Neural cell (in vitro differentiated cells): ENCODE results near the gene TRPT1. TPM values are rescaled to one million over a fixed set of nuclear protein-coding genes. Genes with fewer than 3 reads are reported as not detected.

Source experiments
- H2AFZ ChIP-seq: fragments of 200-600, 300-800 bp; sonication (generic), shearing (Covaris generic); 2 replicates; pipeline ENCODE4 v1.6.0; 2014; ENCODE audit warnings: low read depth, mild to moderate bottlenecking, antibody characterized with exemption, low read length, moderate library complexity
- H3F3A ChIP-seq: fragments of 200-600 bp; shearing (Covaris generic); 2 replicates; pipeline ENCODE4 v1.6.1; 2016; ENCODE audit warnings: mild to moderate bottlenecking, moderate library complexity, mixed read lengths, antibody characterized with exemption, low read length; ENCODE audit not compliant: insufficient read depth, poor library complexity, severe bottlenecking
- H3K27ac ChIP-seq: fragments of 200-600, 300-800 bp; sonication (generic), shearing (Covaris generic); 2 replicates; pipeline ENCODE4 v1.5.1; 2014; ENCODE audit warnings: mild to moderate bottlenecking, low read length, moderate library complexity
- H3K27me3 ChIP-seq: fragments of 300-800, 200-600 bp; sonication (generic), shearing (Covaris generic); 2 replicates; pipeline ENCODE4 v1.6.0; 2014; ENCODE audit warnings: mild to moderate bottlenecking, low read depth, low read length, moderate library complexity; ENCODE audit not compliant: insufficient read depth
- H3K36me3 ChIP-seq: fragments of 300-800, 200-600 bp; sonication (generic), shearing (Covaris generic); 2 replicates; pipeline ENCODE4 v1.5.1; 2014; ENCODE audit warnings: mild to moderate bottlenecking, antibody characterized with exemption, low read length, moderate library complexity; ENCODE audit not compliant: insufficient read depth
- H3K4me2 ChIP-seq: fragments of 300-800, 200-600 bp; sonication (generic), shearing (Covaris generic); 2 replicates; pipeline ENCODE4 v1.6.0; 2014; ENCODE audit warnings: mild to moderate bottlenecking, low read length
- H3K4me3 ChIP-seq: fragments of 300-800, 200-600 bp; sonication (generic), shearing (Covaris generic); 2 replicates; pipeline ENCODE4 v1.5.1; 2014; ENCODE audit warnings: mild to moderate bottlenecking, low read length, moderate library complexity
- H3K79me2 ChIP-seq: fragments of 200-600 bp; shearing (Covaris generic); replicated peaks from 2 replicates; pipeline ENCODE4 v1.6.0; 2014; ENCODE audit warnings: mild to moderate bottlenecking, low read length, moderate library complexity; ENCODE audit not compliant: insufficient read depth
- H3K9ac ChIP-seq: fragments of 300-800, 200-600 bp; sonication (generic), shearing (Covaris generic); 2 replicates; pipeline ENCODE4 v1.6.1; 2016; ENCODE audit warnings: mild to moderate bottlenecking, low read length, mixed read lengths
- H3K9me2 ChIP-seq: fragments of 200-600 bp; shearing (Covaris generic); 2 replicates; pipeline ENCODE4 v1.6.1; 2016; ENCODE audit warnings: mild to moderate bottlenecking, low read length, mixed read lengths; ENCODE audit not compliant: insufficient read depth
- H3K9me3 ChIP-seq: fragments of 200-600, 300-800 bp; sonication (generic), shearing (Covaris generic); 2 replicates; pipeline ENCODE4 v1.6.1; 2016; ENCODE audit warnings: mild to moderate bottlenecking, mixed run types, low read length, moderate library complexity, mixed read lengths
- H4K20me1 ChIP-seq: fragments of 200-600 bp; shearing (Covaris generic); 2 replicates; pipeline ENCODE4 v1.6.1; 2016; ENCODE audit warnings: mild to moderate bottlenecking, mixed run types; ENCODE audit not compliant: insufficient read depth
- EP300 ChIP-seq: fragments of 450-650 bp; conservative IDR thresholded peaks from 2 replicates; pipeline ENCODE4 v1.6.1; 2014; ENCODE audit warnings: antibody characterized with exemption, mild to moderate bottlenecking, moderate library complexity; ENCODE audit not compliant: poor library complexity, severe bottlenecking
- EZH2 ChIP-seq: fragments of 200-600, 300-800 bp; shearing (Covaris generic), sonication (generic); IDR thresholded peaks from 2 replicates; pipeline ENCODE4 v1.6.1; 2014; ENCODE audit warnings: antibody characterized with exemption, low read length, borderline replicate concordance, mild to moderate bottlenecking; ENCODE audit not compliant: insufficient read depth, poor library complexity, severe bottlenecking
- MXI1 ChIP-seq: fragments of 450-650 bp; conservative IDR thresholded peaks from 2 replicates; pipeline ENCODE4 v1.6.1; 2014; ENCODE audit warnings: antibody characterized with exemption, mild to moderate bottlenecking; ENCODE audit not compliant: poor library complexity, severe bottlenecking
- POLR2AphosphoS5 ChIP-seq: IDR thresholded peaks from 2 replicates; pipeline ENCODE4 v1.6.1; 2012
- RAD21 ChIP-seq: fragments of 450-650 bp; conservative IDR thresholded peaks from 2 replicates; pipeline ENCODE4 v1.6.1; 2014; ENCODE audit warnings: antibody characterized with exemption, mild to moderate bottlenecking, moderate library complexity
- SMC3 ChIP-seq: fragments of 450-650 bp; conservative IDR thresholded peaks from 2 replicates; pipeline ENCODE4 v1.6.1; 2014; ENCODE audit warnings: antibody characterized with exemption, mild to moderate bottlenecking, moderate library complexity; ENCODE audit not compliant: poor library complexity
- TAF1 ChIP-seq: IDR thresholded peaks from 2 replicates; pipeline ENCODE4 v1.6.1; 2012; ENCODE audit warnings: low read depth
- polyA plus RNA-seq: library from polyadenylated mRNA; depleted of rRNA; stranded (reverse); fragments of >200 nt; gene quantifications from 2 replicates; pipeline ENCODE4 v1.2.3, GENCODE V29; 2014
- TF ChIP-seq, protein P1 (sequence below): IDR thresholded peaks from 2 replicates; pipeline ENCODE4 v1.6.1; 2012; ENCODE audit warnings: borderline replicate concordance
- TF ChIP-seq, protein P2 (sequence below): fragments of 450-650 bp; IDR thresholded peaks from 2 replicates; pipeline ENCODE4 v1.5.1; 2014; ENCODE audit warnings: antibody characterized with exemption, mild to moderate bottlenecking, moderate library complexity; ENCODE audit not compliant: poor library complexity, severe bottlenecking

Gene TRPT1
- polyA plus RNA-seq, 1 donor from 2014 or later = 67.2 TPM

DNA sequence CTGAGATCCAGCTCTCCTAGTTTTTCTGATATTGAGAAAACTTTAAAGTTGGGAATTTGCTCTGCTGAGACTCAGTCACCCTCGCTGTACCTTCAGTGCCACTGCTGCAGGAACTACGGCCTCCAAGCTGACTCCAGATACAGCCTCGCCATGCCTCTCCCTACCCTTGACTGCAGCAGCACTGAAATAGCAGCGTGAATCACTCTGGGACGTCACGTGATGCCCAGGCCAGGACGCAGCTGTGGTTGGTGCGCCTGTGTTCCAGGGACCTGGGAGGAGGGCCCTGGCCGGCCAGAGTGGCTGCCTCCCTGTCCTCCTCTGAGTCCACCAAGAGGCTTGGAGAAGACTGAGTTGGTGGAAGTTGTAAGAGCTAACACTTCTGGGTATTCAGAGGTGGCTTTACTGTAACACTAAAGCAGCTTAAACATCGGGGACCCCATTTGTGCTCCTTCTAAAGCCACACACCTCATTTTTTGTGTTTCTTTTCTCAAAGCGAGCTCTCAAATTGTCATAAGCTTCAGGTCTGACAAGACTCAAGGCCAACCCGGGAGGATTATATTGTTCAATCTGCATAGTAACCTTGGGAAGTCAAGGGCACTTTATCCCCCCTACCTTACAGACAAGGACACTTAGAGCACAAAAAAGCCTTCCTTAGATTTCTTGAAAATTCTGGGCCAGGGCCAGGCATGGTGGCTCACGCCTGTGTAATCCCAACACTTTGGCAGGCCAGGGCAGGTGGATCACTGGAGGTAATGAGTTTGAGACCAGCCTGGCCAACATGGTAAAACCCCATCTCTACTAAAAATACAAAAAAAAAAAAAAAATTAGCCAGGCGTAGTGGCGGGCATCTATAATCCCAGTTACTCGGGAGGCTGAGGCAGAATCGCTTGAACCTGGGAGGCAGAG, 44.2 kb downstream of the TRPT1 start:
- Histone ChIP-seq H3K36me3 (no peaks in the 10 kb centered on the region), H3F3A (peaks cover 6% of the 10 kb centered on the region), H3K4me3 (peak overlapping the region; percentile 40), H3K27ac (no peak overlapping the region), H3K27me3 (no peaks in the 10 kb centered on the region), H3K9ac (no peak overlapping the region), H3K79me2 (no peaks in the 10 kb centered on the region), H4K20me1 (peaks cover 5% of the 10 kb centered on the region), H3K4me2 (no peak overlapping the region), H2AFZ (no peak overlapping the region), H3K9me2 (no peaks in the 10 kb centered on the region), H3K9me3 (no peaks in the 10 kb centered on the region)
- TF ChIP-seq TAF1 (no peak), POLR2AphosphoS5 (no peak), EP300 (no peak)
- TF ChIP-seq, protein P1, sequence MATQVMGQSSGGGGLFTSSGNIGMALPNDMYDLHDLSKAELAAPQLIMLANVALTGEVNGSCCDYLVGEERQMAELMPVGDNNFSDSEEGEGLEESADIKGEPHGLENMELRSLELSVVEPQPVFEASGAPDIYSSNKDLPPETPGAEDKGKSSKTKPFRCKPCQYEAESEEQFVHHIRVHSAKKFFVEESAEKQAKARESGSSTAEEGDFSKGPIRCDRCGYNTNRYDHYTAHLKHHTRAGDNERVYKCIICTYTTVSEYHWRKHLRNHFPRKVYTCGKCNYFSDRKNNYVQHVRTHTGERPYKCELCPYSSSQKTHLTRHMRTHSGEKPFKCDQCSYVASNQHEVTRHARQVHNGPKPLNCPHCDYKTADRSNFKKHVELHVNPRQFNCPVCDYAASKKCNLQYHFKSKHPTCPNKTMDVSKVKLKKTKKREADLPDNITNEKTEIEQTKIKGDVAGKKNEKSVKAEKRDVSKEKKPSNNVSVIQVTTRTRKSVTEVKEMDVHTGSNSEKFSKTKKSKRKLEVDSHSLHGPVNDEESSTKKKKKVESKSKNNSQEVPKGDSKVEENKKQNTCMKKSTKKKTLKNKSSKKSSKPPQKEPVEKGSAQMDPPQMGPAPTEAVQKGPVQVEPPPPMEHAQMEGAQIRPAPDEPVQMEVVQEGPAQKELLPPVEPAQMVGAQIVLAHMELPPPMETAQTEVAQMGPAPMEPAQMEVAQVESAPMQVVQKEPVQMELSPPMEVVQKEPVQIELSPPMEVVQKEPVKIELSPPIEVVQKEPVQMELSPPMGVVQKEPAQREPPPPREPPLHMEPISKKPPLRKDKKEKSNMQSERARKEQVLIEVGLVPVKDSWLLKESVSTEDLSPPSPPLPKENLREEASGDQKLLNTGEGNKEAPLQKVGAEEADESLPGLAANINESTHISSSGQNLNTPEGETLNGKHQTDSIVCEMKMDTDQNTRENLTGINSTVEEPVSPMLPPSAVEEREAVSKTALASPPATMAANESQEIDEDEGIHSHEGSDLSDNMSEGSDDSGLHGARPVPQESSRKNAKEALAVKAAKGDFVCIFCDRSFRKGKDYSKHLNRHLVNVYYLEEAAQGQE = no peak

DNA sequence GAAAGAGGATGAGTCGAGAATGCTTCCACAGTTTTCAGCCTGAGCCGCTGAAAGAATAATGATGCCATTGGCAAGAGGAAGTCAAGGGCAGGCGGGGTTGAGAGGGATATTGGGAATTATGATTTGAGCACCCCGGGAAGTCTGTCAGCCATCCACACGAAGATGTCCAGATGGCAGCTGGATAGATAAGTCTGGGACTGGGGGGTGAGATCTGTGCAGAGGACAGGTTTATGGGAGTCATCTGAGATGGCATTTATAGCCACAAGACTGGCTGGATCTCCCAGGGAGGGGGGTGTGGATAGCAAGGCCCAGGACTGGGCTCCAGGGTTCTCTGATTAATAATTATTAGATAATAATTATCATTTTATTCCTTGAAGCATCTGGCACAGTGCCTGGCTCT, 45.1 kb downstream of the TRPT1 start:
- Histone ChIP-seq H3K36me3 (no peaks in the 10 kb centered on the region), H4K20me1 (no peaks in the 10 kb centered on the region), H3K9me2 (no peaks in the 10 kb centered on the region), H2AFZ (no peak overlapping the region), H3K27me3 (no peaks in the 10 kb centered on the region), H3K4me2 (no peak overlapping the region), H3K9me3 (no peaks in the 10 kb centered on the region), H3K9ac (no peak overlapping the region), H3K79me2 (no peaks in the 10 kb centered on the region), H3F3A (peaks cover 6% of the 10 kb centered on the region), H3K27ac (no peak overlapping the region), H3K4me3 (peak overlapping the region; percentile 40)
- TF ChIP-seq MXI1 (no peak), EZH2 (no peak), TAF1 (no peak), RAD21 (no peak), EP300 (no peak), SMC3 (no peak), POLR2AphosphoS5 (no peak)
- TF ChIP-seq, protein P1 = no peak
- TF ChIP-seq, protein P2, sequence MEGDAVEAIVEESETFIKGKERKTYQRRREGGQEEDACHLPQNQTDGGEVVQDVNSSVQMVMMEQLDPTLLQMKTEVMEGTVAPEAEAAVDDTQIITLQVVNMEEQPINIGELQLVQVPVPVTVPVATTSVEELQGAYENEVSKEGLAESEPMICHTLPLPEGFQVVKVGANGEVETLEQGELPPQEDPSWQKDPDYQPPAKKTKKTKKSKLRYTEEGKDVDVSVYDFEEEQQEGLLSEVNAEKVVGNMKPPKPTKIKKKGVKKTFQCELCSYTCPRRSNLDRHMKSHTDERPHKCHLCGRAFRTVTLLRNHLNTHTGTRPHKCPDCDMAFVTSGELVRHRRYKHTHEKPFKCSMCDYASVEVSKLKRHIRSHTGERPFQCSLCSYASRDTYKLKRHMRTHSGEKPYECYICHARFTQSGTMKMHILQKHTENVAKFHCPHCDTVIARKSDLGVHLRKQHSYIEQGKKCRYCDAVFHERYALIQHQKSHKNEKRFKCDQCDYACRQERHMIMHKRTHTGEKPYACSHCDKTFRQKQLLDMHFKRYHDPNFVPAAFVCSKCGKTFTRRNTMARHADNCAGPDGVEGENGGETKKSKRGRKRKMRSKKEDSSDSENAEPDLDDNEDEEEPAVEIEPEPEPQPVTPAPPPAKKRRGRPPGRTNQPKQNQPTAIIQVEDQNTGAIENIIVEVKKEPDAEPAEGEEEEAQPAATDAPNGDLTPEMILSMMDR = no peak
